HUES6 (cell line): Measurements from ENCODE around the gene KLHDC4.

Source experiments
- H3K27ac ChIP-seq: 2 replicates; pipeline ENCODE4 v1.7.0; 2013; ENCODE audit warnings: low read depth, mild to moderate bottlenecking, low read length, inconsistent platforms
- H3K27me3 ChIP-seq: 2 replicates; pipeline ENCODE4 v1.6.1; 2013; ENCODE audit warnings: low read length; ENCODE audit not compliant: control insufficient read depth, insufficient read depth
- H3K36me3 ChIP-seq: 2 replicates; pipeline ENCODE4 v1.6.1; 2013; ENCODE audit warnings: low read length; ENCODE audit not compliant: control insufficient read depth, insufficient read depth
- H3K4me1 ChIP-seq: 2 replicates; pipeline ENCODE4 v1.6.1; 2013; ENCODE audit warnings: low read length; ENCODE audit not compliant: control insufficient read depth, insufficient read depth
- H3K4me3 ChIP-seq: 2 replicates; pipeline ENCODE4 v1.5.1; 2013; ENCODE audit warnings: low read depth, low read length
- H3K9ac ChIP-seq: one replicate; pipeline ENCODE4 v1.6.1; 2013; ENCODE audit warnings: mild to moderate bottlenecking, low read length
- H3K9me3 ChIP-seq: 2 replicates; pipeline ENCODE4 v1.6.1; 2013; ENCODE audit warnings: low read depth, low read length; ENCODE audit not compliant: control insufficient read depth, insufficient read depth

Gene KLHDC4

DNA sequence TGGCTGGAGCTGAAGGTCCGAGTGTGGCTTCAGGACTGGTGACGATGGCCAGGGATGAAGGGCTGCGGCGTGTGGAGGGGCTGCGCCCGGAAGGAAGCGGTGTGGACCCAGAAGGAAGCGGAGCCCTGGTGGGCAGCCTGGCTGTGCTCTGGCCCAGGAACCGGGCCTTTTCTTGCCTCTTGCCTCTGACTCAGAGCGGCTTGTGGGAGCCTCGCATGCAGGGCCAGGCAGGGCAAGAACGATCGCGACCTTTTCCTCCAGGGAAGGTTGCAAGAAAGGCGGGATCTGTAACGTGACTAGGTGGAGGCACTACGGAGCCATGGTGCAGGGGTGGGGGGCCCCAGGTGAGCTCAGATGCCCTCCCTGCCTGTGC is 85.5 kb downstream of the KLHDC4 start:
- no peaks in the 10 kb centered on the region for H3K9me3 ChIP-seq
- H3K27ac ChIP-seq = no peak overlapping the region
- no peak overlapping the region for H3K9ac ChIP-seq
- H3K4me1 ChIP-seq = peaks cover 9% of the 10 kb centered on the region; the same call in 1 of the 2 replicates
- H3K4me3 ChIP-seq = no peak overlapping the region
- H3K36me3 ChIP-seq = peaks cover 3% of the 10 kb centered on the region
- H3K27me3 ChIP-seq = no peaks in the 10 kb centered on the region

DNA sequence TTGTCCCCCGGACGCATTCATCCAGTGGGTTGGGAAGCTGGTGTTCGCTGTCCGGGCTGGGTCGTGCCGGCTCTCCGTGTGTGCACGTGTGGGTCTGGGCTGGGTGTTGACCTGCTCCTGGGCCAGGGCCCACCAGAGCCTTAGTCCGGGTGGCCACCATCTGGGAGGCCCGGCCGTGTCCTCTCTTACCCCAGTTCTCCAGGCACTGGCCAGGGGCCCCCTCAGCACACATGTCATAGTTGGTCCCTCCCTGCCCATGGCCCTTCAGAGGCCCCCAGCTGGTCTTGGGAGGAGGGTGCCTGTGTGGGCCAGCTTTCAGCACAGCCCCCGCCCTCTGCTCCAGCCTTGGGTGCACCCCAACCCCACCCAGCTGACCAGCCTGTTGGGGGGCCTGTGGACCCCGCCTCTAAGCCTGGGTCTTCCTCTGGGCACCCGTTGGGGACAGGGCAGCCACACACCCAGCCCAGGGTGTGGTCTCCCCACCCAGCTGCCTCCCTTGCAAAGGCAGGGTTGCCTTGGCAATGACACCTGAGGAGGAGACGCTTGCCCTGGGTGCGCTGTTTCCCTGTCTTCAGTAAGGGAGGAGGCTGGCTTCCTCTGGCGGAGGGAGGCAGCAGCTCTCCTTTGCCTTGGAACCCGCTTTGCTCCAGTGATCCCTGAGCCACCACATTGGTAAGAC is 86.1 kb downstream of the KLHDC4 start:
- H3K9ac ChIP-seq = no peak overlapping the region
- H3K9me3 ChIP-seq = no peaks in the 10 kb centered on the region
- no peaks in the 10 kb centered on the region; the same call in 1 of the 2 replicates for H3K36me3 ChIP-seq
- H3K27ac ChIP-seq = no peak overlapping the region
- peaks cover 10% of the 10 kb centered on the region; the same call in 1 of the 2 replicates for H3K4me1 ChIP-seq
- H3K4me3 ChIP-seq = no peak overlapping the region
- H3K27me3 ChIP-seq = no peaks in the 10 kb centered on the region

- Histone ChIP-seq H3K9me3 (no peaks in the 10 kb centered on the region), H3K4me3 (no peak overlapping the region), H3K9ac (no peak overlapping the region), H3K4me1 (peaks cover 10% of the 10 kb centered on the region; the same call in 1 of the 2 replicates), H3K27me3 (no peaks in the 10 kb centered on the region), H3K36me3 (no peaks in the 10 kb centered on the region), H3K27ac (no peak overlapping the region)
These were observed 87.2 kb downstream of the KLHDC4 start for GRCh38 chr16:87678618-87679017.

DNA sequence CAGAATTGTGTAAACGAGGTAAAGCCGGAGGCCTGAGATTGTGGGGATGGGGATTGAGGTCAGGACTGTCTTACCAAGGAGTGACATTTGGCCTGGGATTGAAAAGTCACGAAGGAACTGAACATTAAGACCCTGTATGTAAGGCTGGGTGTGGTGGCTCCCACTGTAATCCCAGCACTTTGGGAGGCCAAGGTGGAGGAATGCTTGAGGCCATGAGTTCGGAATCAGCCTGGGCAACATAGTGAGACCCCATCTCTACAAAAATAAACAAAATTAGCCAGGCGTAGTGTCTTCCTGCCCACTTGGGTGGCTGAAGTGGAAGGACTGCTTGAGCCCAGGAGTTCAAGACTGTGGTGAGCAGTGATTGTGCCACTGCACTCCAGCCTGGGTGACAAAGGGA is 88.0 kb downstream of the KLHDC4 start:
- Histone ChIP-seq H3K9me3 (no peaks in the 10 kb centered on the region), H3K36me3 (no peaks in the 10 kb centered on the region)

GRCh38 chr16:87675111-87675719 is 90.6 kb downstream of the KLHDC4 start:
- no peak overlapping the region for H3K9ac ChIP-seq

More for the DNA sequence above, 88.0 kb downstream of the KLHDC4 start:
- no peak overlapping the region for H3K9ac ChIP-seq
- no peak overlapping the region for H3K4me3 ChIP-seq
- H3K27me3 ChIP-seq = no peaks in the 10 kb centered on the region
- peaks cover 10% of the 10 kb centered on the region; the same call in 1 of the 2 replicates for H3K4me1 ChIP-seq
- no peak overlapping the region for H3K27ac ChIP-seq

GRCh38 chr16:87674419-87674818 is 91.4 kb downstream of the KLHDC4 start:
- no peaks in the 10 kb centered on the region for H3K27me3 ChIP-seq

More at GRCh38 chr16:87675111-87675719, 90.6 kb downstream of the KLHDC4 start:
- no peaks in the 10 kb centered on the region for H3K36me3 ChIP-seq
- no peak overlapping the region for H3K27ac ChIP-seq
- H3K9me3 ChIP-seq = no peaks in the 10 kb centered on the region
- peaks cover 10% of the 10 kb centered on the region; the same call in 1 of the 2 replicates for H3K4me1 ChIP-seq
- no peaks in the 10 kb centered on the region for H3K27me3 ChIP-seq
- H3K4me3 ChIP-seq = no peak overlapping the region

DNA sequence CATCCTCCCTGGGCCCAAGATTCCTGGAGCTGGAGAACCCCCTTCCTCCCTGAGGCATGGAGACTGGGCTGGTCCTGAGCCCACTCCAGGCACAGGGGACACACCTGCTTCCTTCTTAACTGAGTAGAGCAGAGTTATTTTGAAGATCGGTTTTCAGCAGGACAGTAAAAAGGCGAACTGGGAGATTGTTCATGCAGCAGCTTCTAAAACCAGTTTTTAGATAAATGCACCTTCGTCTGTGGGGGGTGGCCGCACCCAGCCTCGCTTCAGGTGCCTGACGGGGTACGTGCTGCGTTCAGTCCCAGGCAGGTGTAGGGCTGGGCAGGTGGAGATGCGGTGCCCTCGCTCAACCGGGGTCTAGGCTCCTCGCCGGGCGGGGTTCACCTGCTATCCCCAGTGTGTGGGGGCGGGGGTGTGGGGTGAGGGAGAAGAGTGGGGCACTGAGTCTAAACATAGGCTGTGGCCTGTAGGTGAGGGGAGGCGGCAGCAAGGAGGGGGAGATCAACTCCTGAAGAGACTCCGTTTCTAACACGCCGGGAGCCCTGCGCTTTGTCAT is 94.0 kb downstream of the KLHDC4 start:
- H3K36me3 ChIP-seq = no peaks in the 10 kb centered on the region
- no peak overlapping the region for H3K4me3 ChIP-seq
- H3K9ac ChIP-seq = no peak overlapping the region
- H3K27me3 ChIP-seq = no peaks in the 10 kb centered on the region
- H3K4me1 ChIP-seq = peaks cover 10% of the 10 kb centered on the region; the same call in 1 of the 2 replicates
- H3K9me3 ChIP-seq = no peaks in the 10 kb centered on the region
- H3K27ac ChIP-seq = no peak overlapping the region

More at GRCh38 chr16:87674419-87674818, 91.4 kb downstream of the KLHDC4 start:
- H3K36me3 ChIP-seq = no peaks in the 10 kb centered on the region
- peaks cover 10% of the 10 kb centered on the region; the same call in 1 of the 2 replicates for H3K4me1 ChIP-seq
- no peak overlapping the region for H3K4me3 ChIP-seq
- no peak overlapping the region for H3K27ac ChIP-seq
- no peaks in the 10 kb centered on the region for H3K9me3 ChIP-seq
- no peak overlapping the region for H3K9ac ChIP-seq

DNA sequence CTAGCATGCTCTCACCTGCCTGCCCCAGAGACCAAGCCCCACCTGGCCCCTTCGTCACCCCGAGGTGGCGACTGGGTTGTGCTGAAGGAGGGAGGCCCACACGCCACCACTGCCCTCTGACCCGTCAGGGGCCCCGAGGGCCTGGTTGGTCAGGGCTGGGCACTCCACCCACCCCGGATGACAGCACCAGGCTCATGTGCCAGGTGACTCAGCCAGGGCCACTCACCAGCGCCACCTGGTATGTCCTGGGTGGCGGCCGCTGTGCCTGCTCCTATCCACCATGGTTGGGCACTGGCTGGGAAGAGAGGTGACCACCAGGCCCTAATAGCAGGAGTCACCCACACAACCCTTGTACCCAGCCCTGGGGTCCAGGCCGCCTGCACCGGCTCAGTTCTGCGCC is 94.6 kb downstream of the KLHDC4 start:
- no peaks in the 10 kb centered on the region for H3K36me3 ChIP-seq
- H3K27me3 ChIP-seq = no peaks in the 10 kb centered on the region
- H3K9me3 ChIP-seq = no peaks in the 10 kb centered on the region
- H3K4me1 ChIP-seq = peaks cover 10% of the 10 kb centered on the region; the same call in 1 of the 2 replicates
- no peak overlapping the region for H3K4me3 ChIP-seq
- H3K27ac ChIP-seq = no peak overlapping the region
- H3K9ac ChIP-seq = no peak overlapping the region

- Histone ChIP-seq H3K9ac (no peak overlapping the region), H3K36me3 (no peaks in the 10 kb centered on the region), H3K27ac (no peak overlapping the region), H3K4me1 (no peaks in the 10 kb centered on the region), H3K27me3 (no peaks in the 10 kb centered on the region), H3K4me3 (no peak overlapping the region), H3K9me3 (no peaks in the 10 kb centered on the region)
These were observed 96.1 kb downstream of the KLHDC4 start for GRCh38 chr16:87669672-87670071.

DNA sequence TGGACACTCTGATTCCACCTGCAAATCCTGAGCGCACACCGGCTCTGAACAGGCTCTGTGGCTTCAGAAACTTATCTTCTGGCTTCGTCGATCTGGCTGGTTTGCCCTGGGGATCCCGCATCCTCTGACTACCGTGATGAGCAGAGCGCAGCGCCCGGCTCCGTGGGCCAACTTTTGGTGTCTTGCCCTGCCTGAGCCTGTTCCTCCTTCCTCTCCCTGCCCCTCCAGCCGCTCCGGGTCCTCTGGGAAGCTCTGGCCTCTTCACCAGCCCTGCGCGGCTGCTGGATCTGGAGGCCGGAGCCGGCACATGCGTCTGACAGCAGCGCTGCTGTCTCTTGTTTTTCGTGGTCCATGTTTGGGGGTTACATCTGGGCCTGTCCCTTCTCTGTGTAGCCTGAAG is 97.8 kb downstream of the KLHDC4 start:
- no peaks in the 10 kb centered on the region for H3K27me3 ChIP-seq
- no peak overlapping the region for H3K9ac ChIP-seq
- no peaks in the 10 kb centered on the region for H3K36me3 ChIP-seq
- no peak overlapping the region for H3K27ac ChIP-seq
- H3K4me1 ChIP-seq = no peaks in the 10 kb centered on the region
- no peaks in the 10 kb centered on the region for H3K9me3 ChIP-seq
- H3K4me3 ChIP-seq = no peak overlapping the region

- H3K27me3 ChIP-seq = no peaks in the 10 kb centered on the region
- H3K4me1 ChIP-seq = no peaks in the 10 kb centered on the region
- no peaks in the 10 kb centered on the region for H3K36me3 ChIP-seq
- no peak overlapping the region for H3K27ac ChIP-seq
- H3K4me3 ChIP-seq = no peak overlapping the region
- no peaks in the 10 kb centered on the region for H3K9me3 ChIP-seq
- H3K9ac ChIP-seq = no peak overlapping the region
These were observed 98.3 kb downstream of the KLHDC4 start for GRCh38 chr16:87667443-87667842.
